ENCODE measurements around the gene CLIC5.

CLIC5 gene

DNA sequence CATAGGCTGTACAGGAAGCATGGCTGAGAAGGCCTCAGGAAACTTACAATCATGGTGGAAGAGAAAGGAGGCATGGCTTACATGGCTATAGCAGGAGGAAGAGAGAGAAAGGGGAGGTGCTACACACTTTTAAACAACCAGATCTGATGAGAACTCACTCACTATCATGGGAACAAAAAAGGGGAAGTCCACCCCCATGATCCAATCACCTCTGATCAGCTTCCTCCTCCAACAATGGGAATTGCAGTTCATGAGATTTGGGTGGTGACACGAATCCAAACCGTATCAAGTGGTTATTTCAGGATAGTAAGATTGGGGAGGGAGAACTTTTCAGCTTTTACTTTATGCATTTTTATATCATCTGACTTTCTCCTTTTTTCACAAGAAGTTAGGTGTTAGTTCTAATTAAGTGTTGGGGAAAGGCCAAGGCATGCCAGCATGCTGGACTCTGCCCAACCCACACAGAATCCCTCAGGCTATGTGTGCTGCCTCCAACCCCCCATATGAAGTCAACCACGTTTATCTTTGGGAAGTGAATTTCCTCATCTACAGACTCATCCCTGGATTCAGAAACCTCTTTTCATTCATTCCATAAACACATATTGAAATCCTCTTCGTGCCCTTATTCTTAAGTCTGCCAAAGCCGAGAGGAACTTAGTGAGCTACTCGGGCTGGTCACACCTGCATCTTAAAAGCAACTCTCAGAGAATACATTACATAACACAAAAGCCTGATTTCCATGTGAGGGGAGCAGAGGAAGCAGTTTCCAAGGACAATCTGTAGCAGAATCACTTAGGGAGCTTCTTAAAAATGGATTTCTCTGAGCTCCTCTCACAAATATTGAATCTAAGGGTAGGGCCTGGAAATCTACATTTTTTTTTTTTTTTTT is 16.7 kb upstream of the CLIC5 start:
- DNase-seq: no peak

DNA sequence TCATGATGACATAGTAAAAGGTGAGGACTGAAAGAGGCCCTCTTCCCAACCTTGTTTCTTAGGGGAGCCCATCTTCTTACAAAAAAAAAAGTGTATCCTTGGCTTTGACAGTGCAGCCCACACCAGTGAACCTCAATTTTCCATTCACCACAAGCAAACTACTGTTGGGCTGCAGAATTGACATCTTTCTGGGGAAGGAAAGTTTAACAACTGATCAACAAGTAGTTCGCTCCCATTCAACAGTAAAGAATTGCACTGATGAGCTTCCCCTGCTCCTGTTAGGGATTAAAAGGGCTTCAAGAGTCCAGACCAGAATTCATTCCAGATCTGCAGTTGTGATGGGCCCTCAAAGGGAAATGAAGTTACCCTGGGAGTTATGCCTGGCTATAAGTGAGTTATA is 13.9 kb upstream of the CLIC5 start:
- DNase-seq: no peak

DNA sequence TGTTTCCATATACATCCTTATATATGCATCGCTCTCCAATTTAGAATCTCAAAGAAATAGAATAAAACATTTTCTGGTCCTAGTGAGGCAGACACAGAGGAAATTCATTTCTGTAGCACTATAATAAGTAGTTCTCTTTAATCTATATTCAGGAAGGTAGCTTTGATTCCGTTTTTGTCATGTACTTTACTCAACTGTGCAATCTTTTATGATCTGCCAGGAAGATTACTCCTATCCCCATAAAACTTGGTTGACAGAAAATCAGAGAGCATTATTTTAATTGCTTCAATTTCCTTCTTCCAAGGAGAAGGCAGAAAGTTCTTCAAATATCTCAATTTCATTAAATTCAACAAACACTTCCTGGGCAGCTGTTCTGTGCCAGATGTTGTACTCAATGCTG is 10.6 kb upstream of the CLIC5 start:
- DNase-seq: no peak

DNA sequence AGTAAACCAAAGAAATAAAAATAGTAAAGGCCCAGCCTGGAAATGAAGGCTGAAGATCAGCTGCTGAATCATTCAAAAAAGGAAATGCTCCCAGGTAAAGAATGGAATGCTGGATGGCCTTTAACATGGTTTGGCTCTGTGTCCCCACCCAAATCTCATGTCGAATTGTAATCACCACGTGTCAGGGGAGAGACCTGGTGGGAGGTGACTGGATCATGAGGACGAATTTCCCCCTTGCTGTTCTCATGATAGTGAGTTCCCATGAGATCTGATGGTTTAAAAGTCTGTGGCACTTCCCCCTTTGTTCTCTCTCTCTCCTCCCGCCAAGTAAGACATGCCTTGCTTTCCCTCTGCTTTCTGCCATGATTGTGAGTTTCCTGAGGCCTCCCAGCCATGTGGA is 9.9 kb upstream of the CLIC5 start:
- DNase-seq: no peak

DNA sequence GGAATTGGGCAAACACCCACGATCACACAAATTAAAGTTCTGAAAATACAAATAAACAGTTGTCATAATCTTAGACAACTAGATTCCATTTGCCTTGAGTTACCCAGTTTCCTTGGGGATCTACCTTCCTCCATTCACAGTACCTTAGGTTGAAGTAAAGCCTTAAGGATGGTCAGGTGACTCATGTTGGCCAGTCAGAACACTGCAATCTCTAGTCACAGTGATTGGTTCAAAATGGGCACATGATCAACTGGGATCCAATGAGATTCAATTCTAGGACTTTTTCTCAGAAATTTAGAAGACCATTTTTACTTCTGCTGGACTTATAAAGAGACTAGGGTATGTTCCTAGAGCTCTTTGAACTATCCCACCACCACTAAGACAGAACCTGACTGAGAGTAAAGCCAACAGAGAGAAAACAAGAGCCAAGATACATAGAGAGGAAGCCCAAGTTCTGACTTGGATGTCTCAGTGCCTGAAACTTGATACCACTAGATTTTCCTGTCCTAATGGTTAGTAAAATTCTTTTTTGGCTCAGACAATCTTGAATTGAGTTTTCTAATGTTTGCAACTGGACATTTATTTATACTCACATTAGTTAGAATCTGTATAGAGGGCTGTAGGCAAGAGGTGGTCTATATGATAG is 8.6 kb upstream of the CLIC5 start:
- no peak for DNase-seq

DNA sequence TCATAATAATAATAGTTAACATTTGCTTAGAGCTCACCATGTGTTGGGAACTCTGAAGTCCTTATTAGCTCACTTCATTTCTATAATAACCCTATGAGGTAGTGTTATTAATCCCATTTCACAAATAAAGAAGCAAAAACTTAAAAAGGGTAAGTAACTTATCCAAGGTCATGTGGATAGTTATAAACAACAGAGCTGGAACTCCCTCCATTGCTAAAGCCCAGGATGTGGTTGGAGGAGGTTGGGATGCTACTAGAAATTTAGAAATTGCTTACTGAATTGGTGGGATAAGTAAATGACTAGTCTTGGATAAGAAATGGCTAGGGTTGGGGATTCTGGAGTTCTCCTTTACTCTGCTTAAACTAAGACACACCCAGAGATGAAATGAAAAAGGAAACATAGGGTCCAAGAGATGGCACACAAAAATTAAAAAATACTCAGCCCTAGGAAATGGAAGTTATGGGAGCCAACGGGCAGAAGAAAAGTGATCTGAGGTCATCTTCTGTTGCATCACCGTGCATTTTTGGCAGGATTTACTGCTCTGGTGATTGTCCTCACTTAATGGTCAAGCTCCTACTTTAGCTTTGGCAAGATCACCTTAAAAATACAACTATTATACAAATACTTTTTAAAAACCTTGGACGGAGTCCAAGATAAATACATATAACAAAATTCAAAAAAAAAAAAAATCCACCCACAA is 7.7 kb upstream of the CLIC5 start:
- no peak for DNase-seq

DNA sequence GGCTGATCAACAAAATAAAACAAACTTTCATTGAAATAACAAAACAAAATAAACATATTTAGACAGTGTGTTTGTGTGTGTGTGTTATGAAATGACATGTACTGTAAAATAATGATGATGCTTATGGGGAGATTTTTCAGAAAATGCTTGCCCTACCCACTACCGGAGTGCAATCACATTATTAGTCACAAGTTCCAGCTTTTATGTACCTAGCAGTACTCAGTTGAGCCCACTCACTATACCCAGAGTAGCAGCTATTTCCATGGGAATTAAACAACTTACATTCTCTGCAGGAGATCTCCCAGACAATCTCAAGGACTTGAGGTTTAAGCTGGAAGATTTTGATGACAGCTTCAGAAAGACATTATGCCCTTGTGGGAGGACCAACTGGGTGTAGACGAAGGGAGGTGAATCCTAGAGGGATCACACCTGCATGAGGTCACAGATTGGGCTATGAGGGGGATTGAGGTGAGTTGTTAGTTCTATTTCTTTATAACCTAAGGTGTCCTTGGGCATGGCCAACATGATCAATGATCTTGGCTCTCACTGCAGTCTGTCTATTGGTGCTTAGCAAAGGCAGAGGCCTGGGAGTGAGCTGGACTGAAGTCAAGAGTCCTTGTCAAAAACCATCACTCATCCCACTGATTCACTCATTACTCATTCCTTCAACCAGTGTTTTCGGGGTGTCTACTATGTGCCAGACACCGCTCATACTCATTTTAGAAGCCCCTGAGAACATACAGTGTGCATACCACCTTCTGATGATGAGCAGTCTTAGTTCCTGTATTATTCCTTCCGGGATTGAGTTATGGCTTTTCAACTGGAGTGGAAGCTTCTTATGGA is 6.7 kb upstream of the CLIC5 start:
- no peak for DNase-seq

DNA sequence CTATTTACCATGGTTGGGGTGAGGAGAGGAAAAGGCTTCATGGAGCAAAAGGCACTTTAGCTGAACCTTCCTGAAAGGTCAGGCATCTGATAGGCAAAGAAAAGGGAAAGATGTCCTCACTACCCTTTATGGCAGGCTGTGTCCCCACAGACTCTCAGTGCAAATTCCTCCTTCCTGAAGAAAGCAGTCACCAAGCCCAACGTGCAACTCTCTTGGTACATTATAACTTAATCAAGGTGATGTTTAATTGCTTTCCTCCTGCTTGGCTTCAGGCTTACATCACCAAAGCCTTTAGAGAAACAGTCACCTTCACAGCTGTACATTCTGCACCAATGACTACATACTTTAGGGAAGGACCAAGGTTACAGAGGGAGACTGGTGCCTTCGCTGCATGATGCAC is 2.1 kb upstream of the CLIC5 start:
- DNase-seq: no peak

DNA sequence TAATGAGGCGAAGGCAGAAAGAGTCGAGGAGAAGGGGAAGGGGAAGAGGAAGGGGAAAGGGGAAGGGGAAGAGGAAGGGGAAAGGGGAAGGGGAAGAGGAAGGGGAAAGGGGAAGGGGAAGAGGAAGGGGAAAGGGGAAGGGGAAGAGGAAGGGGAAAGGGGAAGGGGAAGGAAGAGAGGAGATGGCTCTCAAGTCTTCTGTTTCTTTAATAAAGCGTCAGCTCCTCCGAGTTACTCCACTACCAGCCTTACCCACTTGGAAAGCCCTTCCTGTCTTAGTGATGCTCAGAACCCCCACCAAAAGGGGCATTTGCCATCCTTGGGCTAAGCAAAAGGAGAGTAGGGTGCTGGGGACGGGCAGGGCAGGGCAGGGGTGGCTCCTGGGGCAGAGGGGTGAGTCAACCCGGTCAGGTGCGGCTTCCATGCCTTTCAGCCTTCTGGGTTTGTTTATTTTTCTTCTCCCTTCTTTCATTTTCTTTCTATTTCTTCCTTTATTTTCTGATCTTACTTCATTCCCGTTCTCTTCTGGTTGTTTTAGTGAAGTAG is 476 bp upstream of the CLIC5 start:
- no peak for DNase-seq

DNA sequence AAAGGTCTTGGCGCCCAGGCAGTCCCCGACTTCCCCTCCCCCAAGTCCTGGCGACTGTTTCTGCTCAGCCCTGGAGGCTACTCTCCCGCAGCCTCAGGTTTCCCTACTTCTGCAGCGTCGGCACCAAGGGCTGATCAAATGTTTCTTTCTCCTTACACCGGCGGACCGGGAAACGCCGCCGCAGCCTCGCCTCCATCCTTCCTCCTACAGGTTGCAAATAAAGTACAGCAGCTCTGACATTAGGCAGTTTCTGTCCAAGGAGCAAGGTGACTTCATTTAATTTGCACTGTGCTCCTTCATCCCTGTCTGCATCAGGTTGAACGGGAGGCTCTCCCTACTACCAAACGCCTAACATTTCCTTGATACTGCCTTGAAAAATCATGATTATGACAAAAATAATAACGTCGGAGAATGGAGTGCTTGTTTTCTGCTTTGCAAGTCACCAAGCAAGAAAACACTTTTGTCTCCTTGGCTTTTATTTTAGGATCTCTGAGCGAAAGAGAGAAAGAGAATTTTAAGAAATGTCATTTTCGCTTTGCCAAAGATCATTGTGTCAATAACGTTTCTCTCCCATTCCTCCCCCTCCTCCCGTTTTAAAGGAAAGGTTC is 1.0 kb downstream of the CLIC5 start:
- no peak for DNase-seq

DNA sequence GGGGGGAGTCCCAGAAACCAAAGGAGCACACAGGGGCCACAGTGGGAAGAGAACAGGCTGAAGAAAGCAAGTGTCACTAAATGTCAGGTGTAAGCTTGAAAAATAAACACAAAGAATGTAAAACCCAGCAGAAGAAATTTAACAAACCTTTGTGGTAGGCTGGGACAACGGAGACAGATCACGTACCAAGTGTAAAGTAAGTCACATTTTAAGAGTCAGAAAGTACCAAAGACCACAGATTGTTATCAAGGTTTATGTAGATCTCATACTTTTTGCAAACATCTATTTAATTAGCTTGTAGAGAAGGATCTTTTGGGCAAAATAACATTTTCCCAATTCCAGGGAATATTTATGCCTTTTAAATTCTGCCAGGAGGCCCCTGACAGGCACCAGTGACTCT is 1.6 kb downstream of the CLIC5 start:
- DNase-seq: no peak

DNA sequence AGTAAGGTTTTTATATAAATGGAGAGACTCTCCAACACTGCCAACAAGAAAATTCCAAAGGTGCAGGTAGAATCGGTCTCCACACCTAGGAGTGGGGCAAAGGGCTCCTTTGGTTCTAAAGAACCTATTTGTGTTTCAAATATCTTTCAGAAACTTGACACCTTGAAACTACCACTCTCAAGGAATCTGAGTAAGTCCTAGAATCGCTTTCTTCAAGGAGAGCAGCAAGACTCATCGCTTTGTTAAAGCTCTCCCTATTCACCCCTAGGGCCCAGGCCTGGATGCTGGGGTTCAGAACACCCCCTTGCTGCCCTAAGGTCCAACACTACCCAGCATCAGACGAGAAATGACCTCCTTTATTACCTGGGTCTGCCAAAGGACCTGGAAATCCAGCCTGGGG is 2.0 kb downstream of the CLIC5 start:
- no peak for DNase-seq

DNA sequence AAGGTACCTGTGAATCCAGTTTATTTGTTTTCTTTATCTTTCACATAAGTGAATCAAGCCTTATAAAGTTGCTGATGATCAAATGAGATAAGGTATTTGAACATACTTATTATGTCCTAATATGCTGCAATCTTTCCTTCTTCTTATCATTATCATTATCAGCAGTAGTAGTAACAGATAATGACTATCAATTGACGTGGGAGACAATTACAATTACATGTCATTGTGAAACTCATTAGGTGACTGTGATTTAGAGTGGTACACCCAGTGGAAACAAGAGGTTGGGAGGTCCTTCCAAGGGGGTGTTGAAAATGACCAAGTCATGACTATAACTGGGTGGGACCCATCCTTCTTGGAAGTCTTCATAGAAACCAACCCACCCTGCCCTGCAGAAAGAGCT is 2.8 kb downstream of the CLIC5 start:
- DNase-seq: no peak

DNA sequence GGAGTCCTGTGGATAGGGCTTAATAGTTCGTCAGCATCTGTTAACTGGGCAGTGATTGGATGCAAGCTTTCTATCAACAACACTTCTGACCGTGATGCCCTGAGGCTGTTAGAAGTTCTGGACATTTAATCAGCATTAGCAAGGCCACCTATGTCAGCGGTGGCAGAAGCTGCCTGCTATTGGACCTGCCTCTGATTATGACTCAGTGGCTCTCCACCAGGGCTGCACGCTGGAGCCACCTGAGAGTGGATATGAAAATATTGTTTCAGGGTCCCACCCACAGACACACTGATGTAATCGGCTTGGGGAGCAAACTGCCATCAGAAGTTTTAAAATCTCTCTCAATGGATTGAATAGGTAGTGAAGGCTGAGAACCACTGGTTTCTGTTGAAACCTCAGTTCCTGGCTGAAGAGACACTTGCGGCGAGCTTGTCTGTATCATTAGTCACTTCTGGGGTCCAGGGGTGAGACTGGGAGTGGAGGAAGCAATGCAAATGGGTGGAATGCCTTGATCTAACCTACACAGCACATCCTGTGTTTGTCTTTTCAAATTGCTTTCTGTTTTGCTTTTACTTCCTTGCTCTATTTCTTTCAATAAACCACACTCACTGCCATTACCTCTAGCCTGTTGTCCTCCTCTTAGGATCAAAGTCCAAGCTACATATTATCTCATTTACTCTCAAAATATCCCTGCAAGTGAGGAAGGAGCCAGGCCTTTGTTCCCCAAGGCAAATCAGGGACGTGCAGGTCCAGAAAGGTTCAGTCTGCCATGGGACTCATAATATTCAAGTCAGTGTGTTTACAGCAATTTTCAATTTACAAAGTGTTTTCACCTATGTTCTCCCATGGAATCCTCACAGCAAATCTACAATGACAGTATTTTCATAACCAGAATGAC is 4.2 kb downstream of the CLIC5 start:
- DNase-seq: no peak

DNA sequence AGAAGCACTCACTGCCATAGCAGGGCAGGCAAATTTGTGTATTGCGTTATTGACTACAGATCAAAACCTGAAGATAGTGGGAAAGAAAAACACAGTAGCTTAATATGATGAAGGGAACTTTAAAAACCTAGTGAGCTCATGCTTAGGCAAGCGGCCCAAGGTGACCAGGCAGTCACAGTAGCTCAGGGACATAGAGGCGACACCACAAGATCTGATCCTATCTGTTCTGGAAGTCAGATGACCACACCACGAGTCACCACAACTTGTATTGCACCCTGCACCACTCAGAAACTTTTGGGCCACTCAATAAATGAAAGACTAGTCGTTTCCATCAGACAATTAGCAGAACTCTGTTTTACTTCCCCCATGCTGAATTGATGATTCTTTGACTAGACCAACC is 4.9 kb downstream of the CLIC5 start:
- no peak for DNase-seq

DNA sequence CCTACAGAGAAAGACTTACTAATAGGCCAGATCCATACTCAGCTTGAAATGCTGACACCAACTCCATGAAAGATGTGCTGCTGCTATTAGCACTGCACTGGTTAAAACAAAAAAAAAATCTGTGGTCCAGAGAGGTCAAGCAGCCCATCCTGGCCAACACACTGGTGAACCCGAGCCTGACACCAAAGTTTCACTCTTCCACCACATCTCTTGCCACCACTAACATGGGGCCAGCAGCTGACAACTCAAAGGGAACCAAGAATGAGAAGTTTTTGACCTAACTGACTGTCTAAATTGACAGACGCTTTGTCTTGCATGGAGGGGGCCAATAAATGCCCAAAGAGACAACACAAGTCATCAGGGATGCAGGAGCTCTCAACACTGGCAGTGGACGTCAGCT is 5.4 kb downstream of the CLIC5 start:
- no peak for DNase-seq

DNA sequence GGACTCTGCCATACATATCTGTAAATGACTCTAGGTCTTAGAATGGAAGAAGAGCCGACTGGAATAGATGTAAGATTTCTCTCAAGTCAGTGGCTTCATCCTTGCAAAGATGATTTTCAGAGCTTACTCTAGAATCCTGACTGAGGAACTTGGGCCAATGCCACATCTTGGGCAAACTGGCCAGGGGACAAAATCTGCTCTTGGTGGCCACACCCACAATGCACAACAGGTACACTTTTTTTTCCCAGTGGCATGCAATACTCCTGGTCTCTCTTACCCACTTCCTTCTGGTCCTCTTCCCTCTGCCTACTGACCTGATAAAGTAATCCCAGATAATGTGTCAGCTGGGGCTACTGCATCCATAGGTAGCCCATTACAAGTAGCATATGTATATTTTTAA is 13.4 kb downstream of the CLIC5 start:
- DNase-seq: no peak

DNA sequence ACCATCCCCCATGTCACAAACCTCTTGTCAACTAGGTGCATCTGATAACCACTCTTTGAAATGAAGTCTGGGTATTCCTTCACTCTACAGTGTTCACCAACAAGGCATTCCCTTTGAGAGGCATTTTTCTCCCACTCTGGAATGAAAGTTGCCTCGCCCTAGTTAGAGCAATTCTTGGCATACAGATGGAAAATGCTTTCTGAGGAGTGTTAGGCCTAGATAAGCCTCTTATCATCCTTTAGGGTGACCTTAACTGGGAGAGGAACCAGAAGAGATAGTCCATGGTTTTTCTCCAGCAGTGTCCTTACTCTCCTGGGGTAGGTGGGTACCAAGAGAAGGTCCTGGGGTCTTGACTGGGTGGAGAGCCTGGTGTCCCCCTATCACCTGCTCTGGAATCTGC is 14.8 kb downstream of the CLIC5 start:
- no peak for DNase-seq

DNA sequence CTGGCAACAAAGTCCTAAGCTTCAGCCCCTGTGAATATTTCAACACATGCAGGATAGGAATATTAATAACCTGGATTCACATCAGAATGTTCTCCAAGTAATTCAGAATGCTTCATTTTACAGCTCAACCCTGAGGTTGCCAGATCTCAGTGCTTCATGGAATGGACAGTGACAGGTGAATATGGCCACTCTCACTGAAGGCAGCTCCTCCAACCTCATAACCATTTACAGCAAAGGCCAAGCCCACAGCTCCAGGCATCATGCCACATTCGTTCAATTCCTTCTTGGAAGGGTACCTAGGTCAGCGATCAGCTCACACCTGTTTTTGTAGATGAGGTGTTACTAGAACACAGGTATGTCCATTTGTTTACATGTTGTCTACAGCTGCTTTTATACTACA is 17.1 kb downstream of the CLIC5 start:
- DNase-seq: no peak

DNA sequence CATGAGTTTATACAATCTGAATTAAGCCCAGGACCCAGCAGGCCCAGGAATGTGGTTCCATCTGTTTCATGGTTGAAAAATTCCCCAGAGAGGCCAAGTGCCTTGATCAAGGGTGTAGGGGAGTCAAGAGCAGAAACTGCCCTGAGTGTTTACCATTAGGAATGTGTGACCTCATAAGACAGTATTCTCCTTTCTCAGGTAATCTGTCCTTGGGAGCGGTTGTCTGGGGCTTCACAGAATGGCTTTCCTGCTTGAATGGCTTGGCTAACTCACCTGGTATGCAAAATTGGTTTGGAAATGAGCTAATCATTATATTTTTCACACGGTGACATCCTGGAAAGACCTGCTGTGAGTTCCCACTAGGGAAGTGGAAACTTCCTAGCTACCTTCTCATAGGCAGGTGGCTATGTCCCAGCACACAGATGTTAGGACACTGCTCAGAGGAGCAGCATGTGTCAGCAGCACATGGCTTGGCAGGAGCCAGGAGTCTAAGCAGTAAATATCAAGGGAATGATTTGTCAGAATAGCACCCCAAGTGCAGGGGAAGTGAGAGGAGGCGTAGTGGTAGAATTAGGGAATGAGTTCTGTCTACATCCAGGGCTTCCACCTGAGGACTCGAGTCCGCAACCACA is 17.7 kb downstream of the CLIC5 start:
- no peak for DNase-seq

DNA sequence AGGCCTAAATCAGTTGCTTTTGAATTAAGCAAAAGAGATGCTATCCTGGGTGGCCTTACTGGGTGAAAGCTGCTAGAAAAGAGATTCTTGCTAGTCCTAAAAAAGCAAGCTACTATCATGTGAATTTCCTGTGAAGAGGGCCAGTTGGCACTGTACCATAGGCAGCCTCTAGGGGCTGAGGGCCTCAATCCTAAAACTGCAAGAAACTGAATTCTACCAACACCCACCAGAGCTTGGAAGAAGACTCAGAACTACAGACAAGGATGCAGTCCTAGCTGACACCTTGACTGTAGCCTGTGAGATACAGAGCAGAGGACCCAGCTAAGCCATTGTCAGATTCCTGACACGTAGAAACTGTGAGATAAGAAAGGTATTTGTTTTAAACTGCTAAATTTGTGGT is 24.5 kb downstream of the CLIC5 start:
- DNase-seq: no peak
